Measurements from ENCODE around the gene XAGE3. TPM values are rescaled to one million over a fixed set of nuclear protein-coding genes. Genes with fewer than 3 reads are reported as not detected.

XAGE3 gene
- total RNA-seq, 1 experiment from 2014 or later = 3.9 TPM

- Histone ChIP-seq H3K36me3 (ENCODE audit: control insufficient read depth, insufficient read depth, low read length) (no peaks in the 10 kb centered on the region), H3K4me3 (ENCODE audit: low read depth, low read length) (no peak overlapping the region), H3K4me1 (no peaks in the 10 kb centered on the region), H3K27me3 (replicated peaks; ENCODE audit: control insufficient read depth, insufficient read depth, low read length) (no peaks in the 10 kb centered on the region), H3K9me3 (no peaks in the 10 kb centered on the region)
- DNase-seq = no peak
- no peak for TF ChIP-seq CTCF (IDR thresholded peaks at IDR 0.05; ENCODE audit: insufficient read depth in 1 of 2, low read depth in 1 of 2, low read length in 1 of 2, severe bottlenecking in 1 of 2, unreplicated experiment in 1 of 2)
- Mint-ChIP-seq H3K27me3 (ENCODE audit: insufficient read depth, unreplicated experiment) (no peaks in the 10 kb centered on the region), H3K4me1 (ENCODE audit: low read depth, unreplicated experiment) (no peaks in the 10 kb centered on the region), H3K36me3 (ENCODE audit: insufficient read depth, unreplicated experiment) (no peaks in the 10 kb centered on the region), H3K9me3 (ENCODE audit: unreplicated experiment) (no peaks in the 10 kb centered on the region), H3K27ac (ENCODE audit: unreplicated experiment) (no peak overlapping the region), H3K4me3 (ENCODE audit: unreplicated experiment) (no peak overlapping the region)
- ChIA-PET CTCF (no interaction called here), POLR2A (no interaction called here)
- no TSS peak for BruUV-seq (replicated peaks)
- intact Hi-C loops (cut with micrococcal nuclease; ENCODE audit: unreplicated experiment) = no loop called here
Measured at GRCh38 chrX:52821079-52821760, 46.7 kb downstream of the XAGE3 start.

- Mint-ChIP-seq H3K4me3 (ENCODE audit: unreplicated experiment) (no peak overlapping the region), H3K9me3 (ENCODE audit: unreplicated experiment) (no peaks in the 10 kb centered on the region)
Measured at GRCh38 chrX:52819788-52820187, 48.1 kb downstream of the XAGE3 start.

More at GRCh38 chrX:52819788-52820187, 48.1 kb downstream of the XAGE3 start:
- ChIA-PET POLR2A (no interaction called here), CTCF (no interaction called here)
- no peak for DNase-seq
- no peaks in the 10 kb centered on the region for H3K36me3 ChIP-seq (ENCODE audit: control insufficient read depth, insufficient read depth, low read length)
- H3K4me3 ChIP-seq (ENCODE audit: low read depth, low read length) = no peak overlapping the region
- H3K4me1 ChIP-seq = no peaks in the 10 kb centered on the region
- BruUV-seq (replicated peaks) = no TSS peak
- intact Hi-C loops (cut with micrococcal nuclease; ENCODE audit: unreplicated experiment) = no loop called here
- H3K27ac Mint-ChIP-seq (ENCODE audit: unreplicated experiment) = no peak overlapping the region
- H3K27me3 Mint-ChIP-seq (ENCODE audit: insufficient read depth, unreplicated experiment) = no peaks in the 10 kb centered on the region
- H3K27me3 ChIP-seq (replicated peaks; ENCODE audit: control insufficient read depth, insufficient read depth, low read length) = no peaks in the 10 kb centered on the region
- H3K9me3 ChIP-seq = no peaks in the 10 kb centered on the region
- no peaks in the 10 kb centered on the region for H3K4me1 Mint-ChIP-seq (ENCODE audit: low read depth, unreplicated experiment)
- TF ChIP-seq CTCF (IDR thresholded peaks at IDR 0.05; ENCODE audit: insufficient read depth in 1 of 2, low read depth in 1 of 2, low read length in 1 of 2, severe bottlenecking in 1 of 2, unreplicated experiment in 1 of 2) = no peak
- no peaks in the 10 kb centered on the region for H3K36me3 Mint-ChIP-seq (ENCODE audit: insufficient read depth, unreplicated experiment)

Other genes starting within 250 kb of the XAGE3 start
- gene SSX7, start 213.2 kb downstream of the XAGE3 start, total RNA-seq (2022) = not detected in 2 replicates
- gene SSX2, start 160.9 kb downstream of the XAGE3 start, total RNA-seq (2022) = not detected in 2 replicates
- not detected in 2 replicates for gene SSX2B, start 116.8 kb downstream of the XAGE3 start, total RNA-seq (2022)
- not detected in 2 replicates for gene SPANXN5, start 70.7 kb downstream of the XAGE3 start, total RNA-seq (2022)
- gene XAGE5, start 56.8 kb downstream of the XAGE3 start, total RNA-seq (2022) = not detected in 2 replicates
- 18.0 and 21.5 TPM in 2 replicates for gene FAM156B, start 29.2 kb upstream of the XAGE3 start, total RNA-seq (2022)
- 33.9 and 37.0 TPM in 2 replicates for gene FAM156A, start 90.4 kb upstream of the XAGE3 start, total RNA-seq (2022)
- gene GPR173, start 180.7 kb upstream of the XAGE3 start, total RNA-seq (2022) = 0.18 and 0.26 TPM in 2 replicates
- 30.9 and 33.4 TPM in 2 replicates for gene TSPYL2, start 214.3 kb upstream of the XAGE3 start, total RNA-seq (2022)
- gene KANTR, start 226.1 kb upstream of the XAGE3 start, total RNA-seq (2022) = 13.2 and 15.0 TPM in 2 replicates